ENCODE data around the gene CYP46A1. TPM values are rescaled to one million over a fixed set of nuclear protein-coding genes. Genes with fewer than 3 reads are reported as not detected.
"Not testable (repeated sequence)": the region's sequence is repeated elsewhere in the genome, so short reads cannot be mapped to it uniquely, and the experiment has no call there.

CYP46A1 gene
- total RNA-seq = 1 to 10 TPM in 1 of 4 donors, under 1 TPM in 1, not detected in 2; 0.13 to 2.5 TPM

GRCh38 chr14:99683619-99684409, at the start of gene CYP46A1:
Gene CYP46A1 (plus strand): TSS chr14:99684298. CDS start chr14:99684418, 120 bp downstream.
- Histone ChIP-seq H3K27me3 (no peaks in the 10 kb centered on the region), H3K9me3 (no peaks in the 10 kb centered on the region), H3K27ac (peak within 1 kb of the TSS; percentile 72 to 82 (median 75)), H3K36me3 (no peaks in the 10 kb centered on the region), H3K4me1 (peaks cover 8 to 16% (median 12%) of the 10 kb centered on the region in 4 donors), H3K4me3 (peak within 1 kb of the TSS; percentile 57 to 80 (median 74))
- peak; percentile 99 to 100 (median 100) for DNase-seq
- TF ChIP-seq POLR2A (IDR thresholded peaks at IDR 0.05) (no peak), CTCF (IDR thresholded peaks at IDR 0.05) (peak in 1 of 6 experiments; percentile 9)

GRCh38 chr14:99634443-99634842, 49.7 kb upstream of the CYP46A1 start:
- H3K9me3 ChIP-seq = no peaks in the 10 kb centered on the region
- H3K4me1 ChIP-seq = no peaks in the 10 kb centered on the region
- no peaks in the 10 kb centered on the region for H3K27me3 ChIP-seq
- no peak overlapping the region for H3K27ac ChIP-seq
- no peaks in the 10 kb centered on the region for H3K36me3 ChIP-seq
- TF ChIP-seq POLR2A (IDR thresholded peaks at IDR 0.05) = no peak
- TF ChIP-seq CTCF (IDR thresholded peaks at IDR 0.05) = no peak
- DNase-seq = no peak
- no peak overlapping the region for H3K4me3 ChIP-seq

GRCh38 chr14:99635116-99635515, 49.0 kb upstream of the CYP46A1 start:
- no peak overlapping the region for H3K27ac ChIP-seq
- TF ChIP-seq CTCF (IDR thresholded peaks at IDR 0.05) (no peak), POLR2A (IDR thresholded peaks at IDR 0.05) (no peak)
- DNase-seq = no peak
- no peaks in the 10 kb centered on the region for H3K27me3 ChIP-seq
- no peaks in the 10 kb centered on the region for H3K36me3 ChIP-seq
- no peaks in the 10 kb centered on the region for H3K9me3 ChIP-seq
- no peaks in the 10 kb centered on the region for H3K4me1 ChIP-seq
- no peak overlapping the region for H3K4me3 ChIP-seq

- no peaks in the 10 kb centered on the region for H3K9me3 ChIP-seq
- TF ChIP-seq POLR2A (IDR thresholded peaks at IDR 0.05) = no peak
- no peak overlapping the region for H3K27ac ChIP-seq
- no peak for DNase-seq
- no peaks in the 10 kb centered on the region for H3K4me1 ChIP-seq
- no peaks in the 10 kb centered on the region for H3K27me3 ChIP-seq
- H3K4me3 ChIP-seq = no peak overlapping the region
- H3K36me3 ChIP-seq = no peaks in the 10 kb centered on the region
Measured at GRCh38 chr14:99636487-99636886, 47.6 kb upstream of the CYP46A1 start.

GRCh38 chr14:99637624-99638023, 46.5 kb upstream of the CYP46A1 start:
- no peaks in the 10 kb centered on the region for H3K27me3 ChIP-seq
- no peak for DNase-seq
- no peaks in the 10 kb centered on the region for H3K4me1 ChIP-seq
- H3K9me3 ChIP-seq = no peaks in the 10 kb centered on the region
- H3K36me3 ChIP-seq = no peaks in the 10 kb centered on the region
- H3K27ac ChIP-seq = no peak overlapping the region
- TF ChIP-seq CTCF (IDR thresholded peaks at IDR 0.05) (no peak), POLR2A (IDR thresholded peaks at IDR 0.05) (no peak)
- no peak overlapping the region for H3K4me3 ChIP-seq

GRCh38 chr14:99642771-99643170, 41.3 kb upstream of the CYP46A1 start:
- H3K4me3 ChIP-seq, H3K27me3 ChIP-seq, DNase-seq, H3K9me3 ChIP-seq, H3K36me3 ChIP-seq, H3K27ac ChIP-seq: not testable (repeated sequence)
- H3K4me1 ChIP-seq = peaks cover 0 to 14% (median 4%) of the 10 kb centered on the region in 4 donors

All from Peyer's patch (tissue), 4 donors.